Measurements from ENCODE around the gene SORBS2. TPM values are rescaled to one million over a fixed set of nuclear protein-coding genes. Genes with fewer than 3 reads are reported as not detected.

The SORBS2 gene
- total RNA-seq, 4 donors from 2014 or later = 21.5 to 103 (median 64.8) TPM

GRCh38 chr4:185638093-185638492, 173.9 kb downstream of the SORBS2 start:
- ATAC-seq (ENCODE audit: low FRiP score) = no peak
- no peak for TF ChIP-seq CTCF (IDR thresholded peaks at IDR 0.05)
- no peak for DNase-seq (ENCODE audit: low spot score)

DNA sequence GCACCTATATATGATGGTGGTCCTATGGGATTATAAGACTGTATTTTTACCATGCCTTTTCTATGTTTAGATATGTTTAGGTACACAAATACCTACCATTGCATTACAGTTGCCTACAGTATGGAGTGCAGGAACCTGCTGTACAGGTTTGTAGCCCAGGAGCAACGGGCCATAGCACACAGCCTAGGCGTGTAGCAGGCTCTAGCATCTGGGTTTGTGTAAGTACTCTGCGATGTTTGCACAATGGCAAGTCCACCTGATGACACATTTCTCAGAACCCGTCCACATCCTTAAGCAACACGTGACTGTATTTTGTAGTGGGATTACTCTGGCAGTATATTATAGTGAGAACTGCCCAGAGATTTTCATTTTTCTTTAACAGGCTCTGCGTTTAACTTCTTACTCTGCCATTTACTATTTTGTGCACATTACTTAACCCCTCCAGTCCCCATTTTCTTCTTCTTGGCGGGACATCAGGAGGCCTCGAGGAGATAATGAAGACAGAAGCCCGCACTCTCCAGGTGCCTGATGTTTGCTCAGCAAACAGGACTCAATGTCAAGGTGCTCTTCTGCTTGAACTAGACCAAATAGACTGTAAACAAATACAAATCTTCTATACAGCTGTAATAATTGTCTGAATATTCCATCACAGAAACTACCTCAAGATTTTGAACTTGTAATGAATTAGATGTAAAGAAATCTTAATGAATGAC, 174.7 kb downstream of the SORBS2 start:
- ATAC-seq (ENCODE audit: low FRiP score) = no peak
- no peak for DNase-seq (ENCODE audit: low spot score)
- TF ChIP-seq CTCF (IDR thresholded peaks at IDR 0.05) = no peak

GRCh38 chr4:185634066-185634652, 177.8 kb downstream of the SORBS2 start:
- DNase-seq (ENCODE audit: low spot score) (no peak), ATAC-seq (ENCODE audit: low FRiP score) (no peak)
- no peak for TF ChIP-seq CTCF (IDR thresholded peaks at IDR 0.05)

- ATAC-seq (ENCODE audit: low FRiP score) (no peak), DNase-seq (ENCODE audit: low spot score) (no peak)
- no peak for TF ChIP-seq CTCF (IDR thresholded peaks at IDR 0.05)
These were observed 185.2 kb downstream of the SORBS2 start for GRCh38 chr4:185626798-185627197.

DNA sequence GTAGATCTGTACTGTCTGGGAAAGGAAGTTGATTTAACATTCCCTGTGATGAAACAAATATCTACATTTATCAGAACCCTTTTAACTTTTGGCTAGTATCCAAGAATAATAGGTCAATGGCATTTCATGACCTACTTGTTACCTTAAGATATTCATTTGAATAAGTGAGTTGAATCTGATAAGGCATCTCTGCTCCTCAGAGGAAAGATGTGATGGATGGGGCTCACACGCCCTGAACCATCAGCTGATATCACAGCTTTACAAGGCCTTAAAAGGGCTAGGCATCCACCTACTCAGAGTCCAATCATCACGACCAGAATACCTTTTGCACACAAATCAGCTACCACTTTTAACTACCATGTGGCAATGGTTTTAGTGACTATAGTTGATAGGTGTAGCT, 186.5 kb downstream of the SORBS2 start:
- TF ChIP-seq CTCF (IDR thresholded peaks at IDR 0.05) = no peak
- ATAC-seq (ENCODE audit: low FRiP score) (no peak), DNase-seq (ENCODE audit: low spot score) (no peak)

GRCh38 chr4:185624259-185624589, 187.8 kb downstream of the SORBS2 start:
- DNase-seq (ENCODE audit: low spot score) (no peak), ATAC-seq (ENCODE audit: low FRiP score) (no peak)
- TF ChIP-seq CTCF (IDR thresholded peaks at IDR 0.05) = no peak
